HepG2 (cell line): Measurements from ENCODE around the gene CCT6A. TPM values are rescaled to one million over a fixed set of nuclear protein-coding genes. Genes with fewer than 3 reads are reported as not detected.
"Not testable (repeated sequence)": the region's sequence is repeated elsewhere in the genome, so short reads cannot be mapped to it uniquely, and the experiment has no call there.

Experiments
- ATAC-seq: fragments of 200-7000 bp; cut with Tn5 transposase; 3 replicates; pipeline ENCODE4 v1.9.1; 2020; ENCODE audit warnings: mild to moderate bottlenecking, moderate library complexity
- BruUV-seq: library from RNA; stranded (reverse); fragments of 400-500 nt; replicated peaks from 2 replicates; lab custom pipeline; 2021; lab: Mats Ljungman, UMichigan
- CTCF ChIA-PET: fragments of 300-600 bp; formaldehyde crosslinking; extraction: SDS; loops from one replicate; lab custom pipeline; 2021; ENCODE audit warnings: low total read pairs, inconsistent platforms, low intra/inter-chr PET ratio; lab: Yijun Ruan, JAX
- POLR2A ChIA-PET: fragments of 350-600 bp; sonication (Branson Sonifier 250); formaldehyde crosslinking; loops from one replicate; lab custom pipeline; 2020; ENCODE audit warnings: antibody characterized with exemption, inconsistent platforms; lab: Yijun Ruan, JAX
- DNase-seq: peaks from one replicate; pipeline ENCODE4 v3.0.0-alpha.2; 2015; ENCODE audit warnings: low spot score
- FAIRE-seq: peaks from 3 replicates; lab custom pipeline; 2011; peaks lifted over from hg19 to GRCh38; lab: Jason Lieb, UNC
- H2AFZ ChIP-seq: one replicate; pipeline ENCODE4 v1.6.1; 2011; ENCODE audit warnings: low read length, inconsistent platforms
- H3K27ac ChIP-seq: fragments of 300-600 bp; 3 replicates; pipeline ENCODE4 v1.8.0; 2011; ENCODE audit warnings: mixed run types, mild to moderate bottlenecking, mixed read lengths, low read length, inconsistent platforms; ENCODE audit not compliant: insufficient read depth; ENCODE audit errors: extremely low read length
- H3K27me3 ChIP-seq, 2 experiments: fragments of 200-600 bp in 1 of 2; 2 replicates in 1 of 2; 3 replicates in 1 of 2; pipeline versions ENCODE4 v1.6.0 to v1.8.0; 2011; ENCODE audit warnings: low read length in 2 of 2, mild to moderate bottlenecking in 2 of 2, moderate library complexity in 2 of 2, inconsistent platforms in 1 of 2; ENCODE audit not compliant: insufficient read depth in 2 of 2, control insufficient read depth in 1 of 2
- H3K36me3 ChIP-seq, 2 experiments: fragments of 200-600 bp in 1 of 2; replicated peaks in 1 of 2; 2 replicates in 1 of 2; 3 replicates in 1 of 2; pipeline versions ENCODE4 v1.5.1 to v1.8.0; 2011; ENCODE audit warnings: low read length in 2 of 2, inconsistent platforms in 1 of 2; ENCODE audit not compliant: insufficient read depth in 2 of 2, control insufficient read depth in 1 of 2
- H3K4me1 ChIP-seq: 2 replicates; pipeline ENCODE4 v1.5.1; 2012; ENCODE audit warnings: low read length, inconsistent platforms; ENCODE audit not compliant: insufficient read depth
- H3K4me2 ChIP-seq: 2 replicates; pipeline ENCODE4 v1.6.0; 2011; ENCODE audit warnings: low read depth, low read length, inconsistent platforms
- H3K4me3 ChIP-seq, 3 experiments: fragments of 200-600 bp in 1 of 3; sonication (generic), shearing (Covaris generic) in 1 of 3; replicated peaks in 1 of 3; 2 replicates each; pipeline ENCODE4 v1.5.1; 2011 to 2016; ENCODE audit warnings: low read length in 3 of 3, inconsistent platforms in 2 of 3, low read depth in 2 of 3, mild to moderate bottlenecking in 2 of 3, control low read depth in 1 of 3, mixed read lengths in 1 of 3; ENCODE audit not compliant: insufficient read depth in 1 of 3
- H3K79me2 ChIP-seq: one replicate; pipeline ENCODE4 v1.6.1; 2011; ENCODE audit warnings: low read length, inconsistent platforms; ENCODE audit not compliant: insufficient read depth
- H3K9ac ChIP-seq: 2 replicates; pipeline ENCODE4 v1.6.0; 2011; ENCODE audit warnings: mild to moderate bottlenecking, low read depth, low read length, inconsistent platforms; ENCODE audit not compliant: insufficient read depth
- H3K9me3 ChIP-seq: 2 replicates; pipeline ENCODE4 v1.5.1; 2012; ENCODE audit warnings: mild to moderate bottlenecking, low read length
- H4K20me1 ChIP-seq: 2 replicates; pipeline ENCODE4 v1.6.0; 2011; ENCODE audit warnings: inconsistent platforms, mild to moderate bottlenecking, low read length, moderate library complexity; ENCODE audit not compliant: insufficient read depth
- ATF7-NPFF ChIP-seq: sonication (generic); formaldehyde crosslinking; IDR thresholded peaks from 2 replicates; pipeline ENCODE4 v1.8.1; 2023; ENCODE audit warnings: mild to moderate bottlenecking, low read depth, missing genetic modification reagents, moderate library complexity
- NONO ChIP-seq, 2 experiments: fragments of 450-650 bp in 1 of 2; sonication (generic) in 1 of 2; formaldehyde crosslinking in 1 of 2; IDR thresholded peaks in 1 of 2; conservative IDR thresholded peaks in 1 of 2; 2 replicates each; pipeline versions ENCODE4 v1.6.1 to v1.8.0; 2017 to 2022; ENCODE audit warnings: mild to moderate bottlenecking in 1 of 2, missing genetic modification reagents in 1 of 2, moderate library complexity in 1 of 2
- SOX13 ChIP-seq, 3 experiments: fragments of 450-650 bp in 1 of 3; sonication (generic) in 1 of 3; formaldehyde crosslinking in 1 of 3; IDR thresholded peaks in 2 of 3; conservative IDR thresholded peaks in 1 of 3; 2 replicates each; pipeline versions ENCODE4 v1.5.0 to v1.6.1; 2016 to 2020; ENCODE audit warnings: antibody characterized with exemption in 1 of 3, mild to moderate bottlenecking in 1 of 3, missing compliant biosample characterization in 1 of 3, missing genetic modification reagents in 1 of 3, moderate library complexity in 1 of 3
- U2AF2 ChIP-seq: fragments of 200-400 bp; formaldehyde crosslinking; IDR thresholded peaks from 2 replicates; pipeline ENCODE4 v1.6.1; 2017; ENCODE audit warnings: low read depth, mild to moderate bottlenecking, low read length
- ZFP82 ChIP-seq: sonication (generic); formaldehyde crosslinking; IDR thresholded peaks from 2 replicates; pipeline ENCODE4 v1.5.1; 2020; ENCODE audit warnings: mild to moderate bottlenecking, missing genetic modification reagents, borderline replicate concordance
- ZHX1 ChIP-seq: sonication (generic); formaldehyde crosslinking; IDR thresholded peaks from 2 replicates; pipeline ENCODE4 v1.8.1; 2022; ENCODE audit warnings: low read depth, mild to moderate bottlenecking, missing genetic modification reagents
- ZNF460 ChIP-seq: sonication (generic); formaldehyde crosslinking; IDR thresholded peaks from 2 replicates; pipeline ENCODE4 v1.5.1; 2020; ENCODE audit warnings: missing genetic modification reagents, mild to moderate bottlenecking, borderline replicate concordance
- ZNF546 ChIP-seq: sonication (generic); formaldehyde crosslinking; conservative IDR thresholded peaks from 2 replicates; pipeline ENCODE4 v1.8.1; 2023; ENCODE audit warnings: mild to moderate bottlenecking, missing genetic modification reagents
- ZNF841 ChIP-seq: sonication (generic); formaldehyde crosslinking; IDR thresholded peaks from 2 replicates; pipeline ENCODE4 v1.8.1; 2023; ENCODE audit warnings: missing genetic modification reagents, borderline replicate concordance
- ZSCAN30 ChIP-seq: sonication (generic); formaldehyde crosslinking; IDR thresholded peaks from 2 replicates; pipeline ENCODE4 v1.5.0; 2020; ENCODE audit warnings: mild to moderate bottlenecking, missing genetic modification reagents
- WGBS: methylation state at CpG from one replicate; pipeline ENCODE4 v1.1.6; 2017; ENCODE audit warnings: low lambda C conversion rate; 5-methylcytosine and 5-hydroxymethylcytosine counted together
- in situ Hi-C: cut with HindIII; loops from 2 replicates; pipeline ENCODE4 v1.10.0; 2017; ENCODE audit warnings: low pct_unique_long_range_greater_than_20kb; ENCODE audit not compliant: extremely low pct_ligation_motif_present
- intact Hi-C: fragments of 100-400 bp; cut with micrococcal nuclease; formaldehyde crosslinking; loops from one replicate; pipeline ENCODE4 v1.10.0; 2022; ENCODE audit not compliant: unreplicated experiment
- polyA plus RNA-seq, 8 experiments: library from polyadenylated mRNA; depleted of rRNA in 3 of 8; stranded (reverse) in 7 of 8; unstranded in 1 of 8; fragments of >200 nt; fragmentation: Illumina TruSeq in 4 of 8; extraction: Trizol in 4 of 8; gene quantifications; 2 replicates each; pipeline versions ENCODE4 v1.2.1 to v1.2.3, GENCODE V29; 2011 to 2016; ENCODE audit warnings: low read depth in 4 of 8, missing spikeins in 1 of 8, mixed read lengths in 1 of 8; ENCODE audit not compliant: insufficient read depth in 1 of 8
- total RNA-seq, 5 experiments: library from RNA; depleted of rRNA; stranded (reverse); fragments of >200 nt; fragmentation: Illumina TruSeq; extraction: Trizol; gene quantifications; 2 replicates each; pipeline ENCODE4 v1.2.3, GENCODE V29; 2016; ENCODE audit warnings: low read depth in 1 of 5

Gene CCT6A
- total and polyA plus RNA-seq, 2 of the 13 experiments (the other 11 are each of a cell fraction or from before 2014, with no cell fraction given), result 219 to 292 TPM

- TF ChIP-seq ZNF841 (CRISPR knock-in tag) (no peak), NONO (IDR thresholded peaks at IDR 0.05) (no peak), NONO (CRISPR knock-in tag; conservative IDR thresholded peaks at IDR 0.05) (no peak), ZHX1 (no peak), ZNF460 (CRISPR knock-in tag) (no peak), ATF7-NPFF (CRISPR knock-in tag) (no peak), ZNF546 (CRISPR knock-in tag) (no peak), U2AF2 (no peak), ZFP82 (CRISPR knock-in tag) (no peak), SOX13 (IDR thresholded peaks at IDR 0.05) (no peak), SOX13 (CRISPR knock-in tag; conservative IDR thresholded peaks at IDR 0.05 in 1 of 2, IDR thresholded peaks at IDR 0.05 in 1 of 2) (no peak), ZSCAN30 (no peak)
- H3K4me1 ChIP-seq, result peaks cover 15% of the 10 kb centered on the region
- no peaks in the 10 kb centered on the region for H3K79me2 ChIP-seq
- H4K20me1 ChIP-seq, result no peaks in the 10 kb centered on the region
- no TSS peak for BruUV-seq
- 100% methylated on average over 2 of the region's 3 CpGs for WGBS
- ATAC-seq, result no peak; the same call in 2 of the 3 replicates
- H3K27me3 ChIP-seq, result no peaks in the 10 kb centered on the region
- H3K27ac ChIP-seq, result no peak overlapping the region
- no peak overlapping the region for H3K4me2 ChIP-seq
- H2AFZ ChIP-seq, result no peak overlapping the region
- no peaks in the 10 kb centered on the region for H3K9me3 ChIP-seq
- intact Hi-C loops, result no loop called here
- no peak for FAIRE-seq
- in situ Hi-C loops, result loop anchor here (25.0 kb wide), 1 partner anchor 329 kb away; no protein-coding TSS in a partner anchor
- ChIA-PET CTCF (no interaction called here), POLR2A (interaction anchor here (1.1 kb wide), 1 partner anchor 91 kb away, joined by 3 read pairs; no protein-coding TSS in a partner anchor)
- H3K36me3 ChIP-seq, result no peaks in the 10 kb centered on the region
- no peak overlapping the region for H3K9ac ChIP-seq
- H3K4me3 ChIP-seq, result no peak overlapping the region
- DNase-seq, result no peak
Observed at GRCh38 chr7:56091591-56091990, 40.0 kb downstream of the CCT6A start.

DNA sequence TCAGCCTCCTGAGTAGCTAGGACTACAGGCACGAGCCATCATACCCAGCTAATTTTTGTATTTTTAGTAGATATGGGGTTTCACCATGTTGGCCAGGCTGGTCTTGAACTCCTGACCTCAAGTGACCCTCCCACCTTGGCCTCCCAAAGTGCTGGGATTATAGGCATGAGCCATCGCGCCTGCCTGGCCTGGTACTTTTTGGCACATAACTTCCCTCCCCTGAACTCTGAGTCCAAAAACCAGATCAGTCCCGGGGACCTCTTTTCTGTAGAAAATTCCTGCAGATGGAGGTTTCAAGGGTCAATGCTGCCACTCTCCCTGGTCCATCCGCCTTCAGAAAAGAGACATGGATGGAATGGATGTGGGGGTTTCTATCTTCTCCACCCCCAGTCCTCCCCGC, 40.8 kb downstream of the CCT6A start:
- H3K27me3 ChIP-seq, H3K4me3 ChIP-seq, H3K27ac ChIP-seq, DNase-seq, BruUV-seq, intact Hi-C loops, H3K79me2 ChIP-seq, FAIRE-seq, H3K9me3 ChIP-seq, H3K9ac ChIP-seq, H4K20me1 ChIP-seq, H3K36me3 ChIP-seq, H2AFZ ChIP-seq: not testable (repeated sequence)
- peak overlapping the region; percentile 39; the same call in 1 of the 2 replicates for H3K4me2 ChIP-seq
- ATAC-seq, result peak; percentile 10; the same call in 2 of the 3 replicates
- CTCF ChIA-PET, result interaction anchor here (1.5 kb wide), 1 partner anchor 452 kb away, joined by 6 read pairs; no protein-coding TSS in a partner anchor
- 43% methylated on average over 6 of the region's 6 CpGs for WGBS
- in situ Hi-C loops, result loop anchor here (25.0 kb wide), 1 partner anchor 330 kb away; no protein-coding TSS in a partner anchor
- H3K4me1 ChIP-seq, result peaks cover 15% of the 10 kb centered on the region
- POLR2A ChIA-PET, result interaction anchor here (1.0 to 1.3 kb wide), 4 partner anchors 13 to 92 kb away, joined by 3 to 4 read pairs (median 3); partner anchors contain the start of gene CHCHD2
